NCI-H774 (cell line): ENCODE results near the gene MAP4K3.
A peak's percentile ranks its signal among the peaks of the same experiment; 100 is the strongest.
"Not testable (repeated sequence)": the region's sequence is repeated elsewhere in the genome, so short reads cannot be mapped to it uniquely, and the experiment has no call there.

Source experiments
- DNase-seq: peaks from one replicate; lab custom pipeline; 2025; lab: John Stamatoyannopoulos, UW

Gene MAP4K3

DNA sequence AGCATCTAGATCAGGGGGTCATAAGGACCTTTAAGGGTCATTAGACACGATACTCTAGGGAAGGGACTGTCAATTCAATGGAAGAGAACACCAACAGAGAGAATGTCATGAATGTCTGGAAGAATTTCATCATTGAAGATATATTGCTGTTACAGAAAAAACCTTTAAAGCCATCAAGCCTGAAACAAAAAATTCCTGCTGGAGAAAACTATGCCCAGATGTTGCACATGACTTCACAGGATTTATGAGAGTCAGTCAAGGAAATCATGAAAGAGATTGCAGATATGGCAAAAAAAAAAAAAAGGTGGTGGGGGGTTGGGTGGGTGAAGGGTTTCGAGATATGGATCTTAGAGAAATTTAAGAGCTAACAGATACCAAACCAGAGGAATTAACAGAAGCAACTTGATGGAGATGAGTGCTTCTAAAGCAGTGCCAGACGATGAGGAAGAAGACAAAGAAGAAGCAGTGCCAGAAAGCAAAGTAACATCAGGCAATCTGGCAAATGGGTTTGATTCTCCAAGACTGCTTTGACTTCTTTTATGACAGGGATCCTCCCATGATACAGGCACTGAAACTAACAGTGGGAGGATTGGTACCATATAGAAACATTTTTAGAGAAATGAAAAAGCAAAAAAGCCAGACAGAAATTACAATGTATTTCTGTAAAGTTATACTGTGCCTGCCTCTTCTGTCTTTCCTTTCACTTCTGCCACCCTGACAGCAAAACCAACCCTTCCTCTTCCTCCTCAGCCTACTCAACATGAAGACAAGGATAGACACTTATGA is 28.5 kb downstream of the MAP4K3 start:
- DNase-seq, result no peak

DNA sequence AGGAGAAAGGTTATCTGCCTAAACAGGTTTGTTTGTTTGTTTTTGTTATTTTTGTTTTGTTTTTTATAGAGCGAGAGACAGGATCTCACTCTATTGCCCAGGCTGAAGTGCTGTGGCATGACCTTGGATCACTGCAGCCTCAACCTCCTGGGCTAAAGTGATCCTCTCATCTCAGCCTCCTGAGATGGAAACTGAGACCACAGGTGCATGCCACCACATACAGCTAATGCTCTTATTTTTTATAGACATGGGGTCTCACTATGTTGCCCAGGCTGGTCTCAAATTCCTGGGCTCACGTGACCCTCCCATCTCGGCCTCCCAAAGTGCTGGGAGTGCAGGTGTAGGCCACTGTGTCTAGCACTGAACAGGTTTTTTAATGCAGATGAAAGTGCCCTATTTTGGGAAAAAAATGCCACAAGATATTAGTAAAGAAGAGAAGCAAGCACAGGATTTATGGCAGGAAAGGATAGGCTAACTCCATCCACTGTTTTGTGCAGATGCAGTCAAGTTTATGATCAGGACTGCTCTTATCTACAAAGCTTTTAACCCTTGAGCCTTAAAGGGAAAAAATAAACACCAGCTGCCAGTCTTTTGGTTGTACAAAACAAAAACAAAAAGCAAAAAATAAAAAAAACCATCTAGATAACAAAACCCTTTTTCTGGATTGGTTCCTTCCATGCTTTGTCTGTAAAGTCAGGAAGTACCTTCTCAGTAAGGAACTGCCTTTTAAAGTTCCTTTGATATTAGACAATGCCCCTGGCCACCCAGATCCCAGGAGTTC is 29.4 kb downstream of the MAP4K3 start:
- DNase-seq, result no peak

DNA sequence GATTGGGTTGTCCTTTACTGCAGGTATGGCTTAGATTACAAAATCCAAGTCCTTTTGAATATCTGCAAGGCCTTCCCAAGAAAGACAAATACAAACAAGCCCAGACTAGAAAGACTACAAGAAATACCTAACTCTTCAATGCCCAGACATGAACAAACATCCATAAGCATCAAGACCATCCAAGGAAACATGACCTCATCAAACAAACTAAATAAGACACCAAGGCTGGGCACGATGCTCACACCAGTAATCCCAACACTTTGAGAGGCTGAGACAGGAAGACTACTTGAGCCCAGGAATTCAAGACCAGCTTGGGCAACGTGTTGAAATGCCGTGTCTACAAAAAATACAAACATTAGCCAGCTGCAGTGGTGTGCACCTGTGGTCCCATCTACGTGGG is 31.7 kb downstream of the MAP4K3 start:
- DNase-seq, result no peak

DNA sequence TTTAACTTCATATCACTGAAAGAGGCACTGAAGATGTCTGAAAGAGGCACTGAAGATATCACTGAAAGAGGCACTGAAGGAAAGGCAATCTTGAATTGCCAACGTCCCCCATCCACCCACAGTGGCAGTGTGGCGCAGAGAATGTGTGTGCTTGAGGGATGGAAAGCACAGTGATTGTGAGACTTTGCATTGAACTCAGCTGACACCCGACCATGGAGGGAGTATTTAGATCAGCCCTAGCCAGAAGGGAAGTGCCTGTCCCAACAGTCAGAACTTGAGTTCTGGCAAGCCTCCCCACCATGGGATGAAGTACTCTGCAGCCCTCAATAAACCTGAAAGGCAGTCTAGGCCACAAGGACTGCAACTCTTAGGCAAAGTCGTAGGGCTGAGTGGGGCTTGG is 33.8 kb downstream of the MAP4K3 start:
- no peak for DNase-seq

DNA sequence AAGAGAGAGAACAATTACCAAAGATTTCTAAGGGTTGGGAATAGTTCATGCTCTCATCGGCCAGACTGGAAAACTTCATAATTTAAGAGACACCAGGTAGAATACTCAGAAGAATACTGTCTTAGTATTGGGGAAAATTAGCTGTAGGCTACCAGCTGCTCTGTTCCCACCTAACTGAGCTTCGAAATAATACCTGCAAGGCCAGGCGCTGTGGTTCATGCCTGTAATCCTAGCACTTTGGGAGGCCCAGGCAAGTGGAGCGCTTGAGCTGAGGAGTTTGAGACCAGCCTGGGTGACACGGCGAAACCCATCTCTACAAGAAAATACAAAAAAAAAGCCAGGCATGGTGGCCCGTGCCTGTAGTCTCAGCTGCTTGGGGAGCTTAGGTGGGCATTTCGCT is 35.8 kb downstream of the MAP4K3 start:
- DNase-seq, result no peak

DNA sequence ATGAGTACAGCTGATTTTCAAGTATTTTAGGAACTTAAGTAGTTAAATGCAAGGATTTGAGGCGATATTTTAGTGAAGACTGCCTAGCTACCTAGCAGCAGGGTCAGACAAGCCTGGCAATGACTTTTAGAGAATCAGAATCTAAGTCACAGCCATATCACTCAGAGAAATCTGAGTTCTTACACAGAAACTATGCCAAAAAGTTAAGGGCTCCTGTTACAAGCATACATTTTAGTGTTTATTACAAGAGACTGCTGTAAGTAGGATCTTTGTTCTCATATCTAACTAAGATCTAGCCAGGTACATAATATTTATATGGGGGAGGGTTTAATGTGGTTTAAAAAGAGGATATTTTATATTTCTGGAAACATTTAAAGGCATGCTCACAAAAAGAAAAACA is 37.5 kb downstream of the MAP4K3 start:
- no peak for DNase-seq

DNA sequence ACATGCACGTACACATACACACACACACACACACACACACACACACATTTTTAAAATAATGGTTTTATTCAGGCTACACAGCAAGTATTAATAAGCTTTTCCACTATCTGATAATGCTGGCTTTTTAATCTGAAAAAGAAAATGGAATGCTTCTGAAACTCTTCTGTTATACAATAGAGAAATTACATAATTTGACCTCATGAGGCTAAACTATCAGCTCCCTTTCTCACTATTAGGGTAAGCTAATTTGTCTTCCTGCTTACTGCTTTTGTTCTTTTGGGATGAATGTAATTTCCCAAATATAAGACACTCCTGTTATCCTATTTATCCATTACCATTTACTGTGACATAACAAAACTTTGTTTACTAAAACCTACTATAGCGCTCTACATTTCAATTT is 41.8 kb downstream of the MAP4K3 start:
- no peak for DNase-seq

DNA sequence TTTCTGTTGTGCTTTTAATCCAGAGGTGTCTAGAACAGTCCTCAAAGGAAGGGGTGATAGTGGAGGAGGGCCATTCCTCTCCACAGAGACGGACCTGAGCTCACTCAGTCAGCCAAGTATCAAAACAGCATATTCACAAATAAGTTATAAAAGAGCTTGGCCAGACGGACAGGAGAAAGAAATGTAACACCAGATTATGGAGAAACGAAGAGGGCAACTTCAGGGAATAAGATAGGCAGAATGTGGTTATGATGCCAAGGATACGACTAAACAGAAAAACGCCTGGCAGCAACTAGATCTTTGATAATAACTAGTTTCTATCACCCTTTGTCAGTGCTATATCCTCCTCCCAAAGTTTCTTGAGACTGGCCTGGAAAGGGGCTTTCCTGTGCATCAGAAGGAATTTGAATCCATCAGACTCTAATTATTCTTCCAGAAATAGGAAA is 42.5 kb downstream of the MAP4K3 start:
- DNase-seq, result no peak

DNA sequence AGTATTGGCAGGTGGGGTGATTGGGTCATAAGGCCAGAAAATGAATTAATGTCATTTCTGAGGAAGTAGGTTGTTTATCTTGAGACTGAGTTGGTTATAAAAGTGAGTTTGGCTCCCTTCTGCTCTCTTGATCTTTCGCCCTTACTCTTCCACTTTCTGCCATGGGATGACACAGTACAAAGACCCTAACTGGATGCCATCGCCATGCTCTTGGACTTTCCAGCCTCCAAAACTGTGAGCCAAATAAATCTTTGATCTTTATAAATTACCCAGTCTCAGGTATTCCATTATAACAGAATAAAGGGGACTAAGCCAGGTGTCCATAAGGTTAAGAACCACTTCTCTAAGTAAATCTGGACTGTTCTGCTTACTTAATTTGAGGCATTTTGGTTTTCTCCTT is 44.4 kb downstream of the MAP4K3 start:
- no peak for DNase-seq

DNA sequence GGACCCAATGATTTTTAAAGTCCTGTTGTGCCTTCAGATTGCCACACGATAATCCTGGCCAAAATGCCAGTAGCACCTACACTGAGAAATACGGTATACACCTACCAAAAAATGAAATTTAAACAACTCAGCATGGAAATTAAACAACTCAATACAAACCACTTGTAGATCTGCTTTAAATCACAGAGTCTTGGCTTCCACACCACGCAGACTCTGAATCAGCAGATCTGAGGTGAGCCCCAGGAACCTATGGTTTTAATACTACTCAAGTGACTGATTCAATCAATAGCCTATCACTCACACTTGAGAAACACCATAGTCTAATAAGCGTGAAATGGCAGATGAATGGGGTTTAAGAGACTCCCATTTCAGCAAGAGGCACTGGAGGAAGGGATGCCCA is 46.9 kb downstream of the MAP4K3 start:
- no peak for DNase-seq

DNA sequence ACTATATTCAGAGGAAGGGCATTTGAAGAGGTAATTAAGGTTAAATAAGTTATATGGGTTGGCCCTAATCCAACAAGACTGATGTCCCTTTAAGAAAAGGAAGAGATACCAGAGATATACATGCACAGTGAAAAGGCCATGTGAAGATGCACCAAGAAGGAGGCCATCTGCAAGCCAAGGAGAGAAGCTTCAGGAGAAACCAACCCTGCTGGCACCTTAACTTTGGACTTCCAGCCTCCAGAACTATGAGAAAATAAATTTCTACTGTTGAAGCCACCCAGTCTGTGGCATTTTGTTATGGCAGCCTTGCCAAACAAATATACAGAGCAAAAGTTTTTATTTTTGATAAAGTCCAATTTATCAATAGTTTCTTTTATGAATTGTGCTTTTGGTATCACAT is 51.0 kb downstream of the MAP4K3 start:
- no peak for DNase-seq

DNA sequence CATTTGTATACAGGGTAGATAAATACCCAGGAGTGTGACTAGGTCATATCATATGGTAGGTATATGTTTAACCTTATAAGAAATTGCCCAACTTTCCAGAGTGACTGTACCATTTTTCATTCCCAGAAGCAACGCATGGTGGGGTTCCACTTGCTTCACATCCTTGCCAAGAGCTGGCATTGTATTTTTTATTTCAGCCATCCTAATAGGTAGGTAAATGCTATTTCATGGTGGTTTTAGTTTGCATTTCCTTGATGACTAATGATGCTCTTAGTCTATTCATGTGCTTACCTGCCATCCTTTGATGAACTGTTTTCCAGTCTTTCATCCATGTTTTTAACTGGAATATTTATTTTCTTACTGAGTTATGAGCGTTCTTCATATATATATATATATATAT is 51.9 kb downstream of the MAP4K3 start:
- DNase-seq, result no peak

DNA sequence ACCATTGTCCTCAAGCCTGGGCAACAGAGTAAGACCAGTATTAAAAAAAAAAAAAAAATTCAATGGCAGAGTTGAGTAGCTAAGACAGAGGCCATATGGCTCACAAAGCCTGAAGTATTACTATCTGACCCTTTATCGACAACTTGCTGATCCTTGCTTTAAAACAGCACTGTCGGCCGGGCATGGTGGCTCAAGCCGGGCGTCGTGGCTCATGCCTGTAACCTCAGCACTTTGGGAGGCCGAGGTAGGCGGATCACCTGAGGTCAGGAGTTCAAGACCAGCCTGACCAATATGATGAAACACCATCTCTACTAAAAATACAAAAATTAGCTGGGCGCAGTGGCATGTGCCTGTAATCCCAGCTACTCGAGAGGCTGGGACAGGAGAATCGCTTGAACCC is 53.0 kb downstream of the MAP4K3 start:
- DNase-seq, result not testable (repeated sequence)

DNA sequence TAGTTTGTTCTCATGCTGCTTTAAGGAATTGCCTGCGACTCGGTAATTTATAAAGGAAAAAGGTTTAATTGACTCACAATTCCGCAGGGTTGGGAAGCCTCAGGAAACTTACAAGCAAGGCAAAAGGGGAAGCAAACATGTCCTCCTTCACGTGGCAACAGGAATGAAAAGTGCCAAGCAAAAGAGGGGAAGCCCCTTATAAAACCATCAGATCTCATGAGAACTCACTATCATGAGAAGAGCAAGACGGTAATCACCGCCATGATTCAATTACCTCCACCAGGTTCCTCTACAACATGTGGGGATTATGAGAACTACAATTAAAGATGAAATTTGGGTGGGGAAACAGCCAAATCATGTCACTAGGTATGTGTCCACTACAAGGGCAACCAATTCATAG is 53.9 kb downstream of the MAP4K3 start:
- no peak for DNase-seq

DNA sequence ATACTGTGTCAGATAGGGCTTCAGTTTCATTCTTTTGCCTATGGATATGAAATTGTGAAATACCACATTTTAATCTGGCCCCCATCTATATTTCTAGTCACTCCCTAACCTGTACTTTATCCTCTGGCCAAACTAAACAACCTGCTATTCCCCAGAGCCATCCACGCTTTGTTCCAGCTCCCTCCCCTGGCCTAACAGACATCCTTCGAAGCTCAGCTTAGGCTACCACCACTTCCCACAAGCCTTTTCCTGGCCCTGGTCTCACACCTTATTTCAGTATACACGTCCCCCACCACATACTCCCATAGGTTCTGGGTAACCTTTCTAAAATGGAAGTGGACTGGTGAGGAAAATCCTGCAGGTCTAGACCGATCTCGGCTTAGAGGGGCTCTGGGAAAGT is 55.4 kb downstream of the MAP4K3 start:
- DNase-seq, result no peak

DNA sequence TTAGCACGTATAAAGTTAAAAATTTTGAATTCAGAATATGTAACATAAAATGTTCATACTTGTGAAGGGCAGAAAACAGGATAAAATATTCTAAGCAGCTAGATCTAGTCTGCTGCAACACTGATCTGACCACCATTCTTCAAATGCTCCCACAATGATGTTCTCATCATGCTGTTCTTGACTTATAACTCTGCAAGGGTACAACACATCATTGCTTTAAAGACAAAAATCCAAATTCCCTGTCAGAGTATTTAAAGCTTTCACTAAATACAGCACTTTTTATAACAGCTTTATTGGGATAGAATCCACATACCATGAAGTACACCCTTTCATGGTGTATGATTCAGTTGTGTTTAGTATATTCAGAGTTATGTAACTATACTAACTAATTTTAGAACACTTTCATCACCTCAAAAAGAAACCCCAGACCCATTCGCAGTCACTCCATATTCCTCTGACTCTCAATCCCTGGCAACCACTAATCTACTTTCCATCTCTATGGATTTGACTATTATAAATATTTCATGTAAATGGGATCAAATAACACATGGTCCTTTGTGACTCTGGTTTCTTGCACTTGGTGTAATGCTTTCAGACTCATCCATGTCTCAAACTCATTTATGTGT is 56.4 kb downstream of the MAP4K3 start:
- DNase-seq, result no peak

DNA sequence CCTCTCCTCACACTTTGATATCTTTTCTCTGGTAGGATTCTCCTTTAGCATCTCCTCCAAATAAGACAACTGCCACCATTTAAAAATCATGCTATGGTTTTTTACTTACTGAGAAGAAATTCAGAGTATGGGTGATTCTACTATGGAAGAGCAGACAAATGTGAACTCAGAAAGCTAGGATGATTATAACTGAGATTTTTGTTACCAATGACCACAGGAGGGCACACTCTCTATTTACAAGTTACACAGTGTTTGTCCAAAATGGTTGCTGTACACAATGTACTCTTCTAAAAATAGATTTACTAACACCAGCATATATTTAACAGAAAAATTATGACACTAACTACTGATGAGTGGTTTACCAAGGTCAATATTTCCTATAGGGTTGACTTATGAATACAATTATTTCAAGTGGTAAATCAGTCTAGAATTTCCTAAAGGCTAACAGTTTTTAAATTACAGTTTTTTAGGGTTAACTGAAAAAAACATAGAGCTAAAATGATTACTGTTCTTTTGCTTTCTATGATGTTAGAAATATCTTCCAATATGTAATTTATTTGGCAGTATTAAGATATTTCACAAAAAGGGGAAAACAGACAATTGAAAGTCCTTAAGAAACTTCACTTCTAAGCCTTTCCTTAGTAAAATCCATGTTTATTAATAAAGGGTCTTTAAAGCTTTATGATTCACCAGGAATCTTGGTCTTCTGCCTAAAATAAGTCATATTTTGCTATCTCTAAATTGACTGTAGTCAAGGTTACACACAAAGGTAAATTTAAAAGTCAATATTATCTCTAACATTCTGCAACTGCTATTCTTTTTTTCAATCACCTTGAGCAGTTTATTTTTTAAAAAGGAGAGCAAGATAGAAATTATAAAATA is 57.2 kb downstream of the MAP4K3 start:
- DNase-seq, result peak; percentile 30

DNA sequence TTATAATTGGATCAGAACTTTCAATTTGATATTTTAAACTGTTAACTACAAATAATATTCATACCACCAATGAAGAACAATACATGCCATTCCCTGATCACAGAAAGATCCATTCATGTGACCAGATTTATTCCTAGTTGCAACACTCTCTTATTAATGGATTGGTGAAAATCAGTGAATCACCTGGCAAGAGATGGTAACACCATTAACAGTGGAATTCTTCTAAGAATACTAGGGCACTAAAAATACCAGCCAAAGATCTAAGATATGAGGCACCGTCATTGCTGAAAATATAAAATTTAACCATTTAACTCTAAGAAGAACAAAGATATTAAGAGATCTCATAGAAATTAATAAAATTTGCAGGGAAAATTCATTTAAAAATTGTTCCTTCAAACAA is 58.1 kb downstream of the MAP4K3 start:
- DNase-seq, result no peak

DNA sequence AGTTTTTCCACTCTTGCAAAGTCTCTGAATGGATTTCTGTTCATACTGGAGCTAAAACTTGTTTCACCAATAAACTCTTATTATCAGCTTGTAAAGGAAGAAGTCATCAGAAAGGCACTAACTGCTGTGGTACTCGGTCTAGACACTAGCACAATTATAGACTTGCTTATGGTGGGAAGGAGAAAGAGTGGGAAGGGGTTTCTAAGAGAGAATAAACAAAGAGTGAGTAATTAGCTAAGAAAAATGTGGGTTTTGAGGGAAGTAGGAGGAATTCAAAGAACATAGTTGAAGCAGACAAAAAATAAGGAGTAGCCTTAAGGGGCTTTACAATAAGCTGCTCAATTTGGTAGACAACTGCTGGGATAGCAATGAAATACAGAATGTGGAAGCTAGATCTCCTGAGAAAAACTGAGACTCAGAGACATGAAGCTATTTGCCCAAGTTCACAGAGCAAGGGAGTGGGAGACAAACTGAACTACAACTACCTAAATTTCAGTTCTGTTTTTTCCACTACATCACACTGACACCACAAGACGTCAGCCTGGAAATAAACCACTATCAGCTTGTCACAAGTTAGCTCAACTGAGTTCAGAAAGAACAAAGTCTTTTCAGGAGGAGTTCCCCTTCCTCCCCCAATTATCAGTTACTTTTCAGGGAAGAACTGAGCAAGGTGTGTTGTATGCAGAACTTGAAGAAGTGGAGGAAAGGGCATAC is 59.7 kb downstream of the MAP4K3 start:
- no peak for DNase-seq

DNA sequence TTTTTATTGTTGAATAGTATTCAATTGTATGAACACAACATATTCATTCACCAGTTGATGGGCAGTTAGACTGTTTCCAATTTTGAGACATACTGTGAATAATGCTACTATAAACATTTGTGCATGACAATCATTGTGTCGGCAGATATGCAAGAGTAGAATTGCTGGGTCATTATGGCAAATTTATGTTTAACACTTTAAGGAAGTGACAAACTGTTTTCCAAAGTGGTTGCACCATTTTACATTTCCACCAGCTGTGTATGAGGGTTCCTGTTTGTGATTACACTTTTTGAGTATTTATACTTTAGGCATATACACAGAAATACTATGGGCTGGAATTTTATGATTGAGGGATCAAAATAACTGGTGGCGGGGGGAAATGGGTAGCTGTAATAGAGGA is 61.2 kb downstream of the MAP4K3 start:
- no peak for DNase-seq

DNA sequence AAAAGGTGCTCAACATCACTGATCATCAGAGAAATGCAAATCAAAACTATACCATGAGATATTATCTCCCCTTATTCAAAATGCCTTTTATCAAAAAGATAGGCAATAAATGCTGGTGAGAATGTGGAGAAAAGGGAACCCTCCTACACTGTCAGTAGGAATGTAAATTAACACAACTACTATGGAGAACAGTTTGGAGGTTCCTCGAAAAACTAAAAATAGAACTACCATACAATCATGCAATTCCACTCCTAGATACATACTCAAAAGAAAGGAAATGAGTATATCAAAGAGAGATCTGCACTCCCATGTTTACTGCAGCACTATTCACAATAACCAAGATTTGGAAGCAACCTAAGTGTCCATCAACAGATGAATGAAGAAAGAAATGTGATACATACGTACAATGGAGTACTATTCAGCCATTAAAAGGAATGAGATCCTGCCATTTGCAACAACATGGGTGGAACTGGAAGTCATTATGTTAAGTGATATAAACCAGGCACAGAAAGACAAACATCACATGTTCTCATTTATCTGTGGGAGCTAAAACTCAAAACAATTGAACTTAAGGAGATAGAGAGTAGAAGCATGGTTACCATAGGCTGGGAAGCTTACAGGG is 63.8 kb downstream of the MAP4K3 start:
- no peak for DNase-seq
